ENCODE measurements around the gene EFCAB8. TPM values are rescaled to one million over a fixed set of nuclear protein-coding genes. Genes with fewer than 3 reads are reported as not detected.
"Not testable (repeated sequence)": the region's sequence is repeated elsewhere in the genome, so short reads cannot be mapped to it uniquely, and the experiment has no call there.

Gene EFCAB8
- total RNA-seq, 1 experiment from 2014 or later, result 0.28 TPM

DNA sequence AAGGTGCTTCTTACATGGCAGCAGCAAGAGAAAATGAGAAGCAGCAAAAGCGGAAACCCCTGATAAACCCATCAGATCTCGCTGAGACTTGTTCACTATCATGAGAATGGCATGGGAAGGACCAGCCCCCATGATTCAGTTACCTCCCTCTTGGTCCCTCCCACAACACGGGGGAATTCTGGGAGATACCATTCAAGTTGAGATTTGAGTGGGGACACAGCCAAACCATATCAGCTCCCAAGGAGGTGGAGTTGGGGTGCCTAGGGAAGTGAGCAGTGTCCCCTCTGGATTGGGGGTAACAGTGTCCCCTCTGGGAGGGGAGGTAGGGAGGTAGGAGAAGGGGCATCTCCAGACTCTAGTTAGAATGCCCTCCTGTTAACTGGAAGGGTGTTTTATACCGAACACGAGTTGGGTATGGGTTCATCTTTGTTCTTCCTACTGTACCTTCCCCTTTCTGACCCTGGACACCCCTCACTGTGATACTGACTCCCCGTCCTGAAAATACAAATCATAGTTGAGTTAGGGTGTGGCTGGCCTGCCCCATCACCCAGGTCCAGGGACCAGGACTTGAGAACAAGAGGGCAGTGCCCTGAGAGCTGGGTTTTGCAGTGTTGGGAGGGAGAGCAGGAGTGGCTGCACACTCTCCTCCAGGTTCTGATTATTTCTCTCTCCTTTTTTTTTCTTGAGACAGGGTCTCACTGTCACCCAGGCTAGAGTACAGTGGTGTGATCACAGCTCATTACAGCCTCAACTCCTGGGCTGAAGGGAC lies 62.0 kb downstream of the EFCAB8 start:
- no peaks in the 10 kb centered on the region for H3K4me1 ChIP-seq
- peaks cover 8% of the 10 kb centered on the region; the same call in 1 of the 2 replicates for H3K9me3 ChIP-seq (replicated peaks)
- H3K27ac ChIP-seq, result no peak overlapping the region
- no peaks in the 10 kb centered on the region for H3K36me3 ChIP-seq
- no peak overlapping the region for H3K4me3 ChIP-seq
- no peaks in the 10 kb centered on the region for H3K27me3 ChIP-seq
- no peak for DNase-seq

DNA sequence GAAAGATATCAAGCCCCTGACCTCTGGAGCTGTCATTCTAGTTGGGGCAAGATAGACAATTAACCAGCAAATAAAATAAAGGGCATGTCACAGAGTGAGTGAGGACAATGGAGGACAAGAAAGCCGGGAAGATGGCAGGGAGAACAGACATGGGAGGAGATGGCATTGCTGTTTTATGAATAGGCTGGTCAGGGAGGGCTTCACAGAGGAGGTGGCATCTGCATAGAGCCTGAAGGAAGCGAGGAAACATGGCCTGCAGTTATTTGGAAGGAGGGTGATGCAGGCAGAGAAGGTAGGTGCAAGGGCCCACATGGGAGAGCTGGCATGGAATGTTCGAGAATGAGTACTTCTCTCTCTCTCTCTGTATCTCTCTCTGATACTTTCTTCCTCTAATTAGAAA lies 63.7 kb downstream of the EFCAB8 start:
- Histone ChIP-seq H3K27me3 (no peaks in the 10 kb centered on the region), H3K36me3 (no peaks in the 10 kb centered on the region)

DNA sequence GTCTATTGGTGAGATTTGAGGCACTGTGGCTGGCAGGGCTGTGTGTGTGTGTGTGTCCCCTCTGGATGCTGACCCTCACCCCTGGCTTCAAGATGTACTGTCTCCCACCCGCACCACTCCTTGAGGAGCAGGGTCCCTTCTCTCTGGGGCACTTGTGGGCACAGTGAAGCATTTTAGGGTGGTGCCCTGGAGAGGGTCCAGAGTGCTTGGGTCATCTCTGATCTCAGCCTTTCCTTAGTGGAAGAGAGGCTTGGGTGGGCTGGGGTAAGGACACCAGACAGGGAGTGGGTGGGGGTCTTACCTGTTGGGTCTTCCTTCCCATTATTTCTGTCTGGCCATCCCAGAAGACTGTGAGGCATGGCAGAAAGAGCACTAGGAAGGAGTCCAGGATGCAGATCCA lies 66.1 kb downstream of the EFCAB8 start:
- no peaks in the 10 kb centered on the region for H3K4me1 ChIP-seq
- no peaks in the 10 kb centered on the region for H3K27me3 ChIP-seq
- H3K4me3 ChIP-seq, result no peak overlapping the region
- no peak for DNase-seq
- no peak overlapping the region for H3K27ac ChIP-seq
- no peaks in the 10 kb centered on the region for H3K9me3 ChIP-seq (replicated peaks)
- H3K36me3 ChIP-seq, result no peaks in the 10 kb centered on the region

More for the DNA sequence above, 63.7 kb downstream of the EFCAB8 start:
- DNase-seq, result no peak
- H3K27ac ChIP-seq, result no peak overlapping the region
- no peak overlapping the region for H3K4me3 ChIP-seq
- H3K9me3 ChIP-seq (replicated peaks), result no peaks in the 10 kb centered on the region
- no peaks in the 10 kb centered on the region for H3K4me1 ChIP-seq

DNA sequence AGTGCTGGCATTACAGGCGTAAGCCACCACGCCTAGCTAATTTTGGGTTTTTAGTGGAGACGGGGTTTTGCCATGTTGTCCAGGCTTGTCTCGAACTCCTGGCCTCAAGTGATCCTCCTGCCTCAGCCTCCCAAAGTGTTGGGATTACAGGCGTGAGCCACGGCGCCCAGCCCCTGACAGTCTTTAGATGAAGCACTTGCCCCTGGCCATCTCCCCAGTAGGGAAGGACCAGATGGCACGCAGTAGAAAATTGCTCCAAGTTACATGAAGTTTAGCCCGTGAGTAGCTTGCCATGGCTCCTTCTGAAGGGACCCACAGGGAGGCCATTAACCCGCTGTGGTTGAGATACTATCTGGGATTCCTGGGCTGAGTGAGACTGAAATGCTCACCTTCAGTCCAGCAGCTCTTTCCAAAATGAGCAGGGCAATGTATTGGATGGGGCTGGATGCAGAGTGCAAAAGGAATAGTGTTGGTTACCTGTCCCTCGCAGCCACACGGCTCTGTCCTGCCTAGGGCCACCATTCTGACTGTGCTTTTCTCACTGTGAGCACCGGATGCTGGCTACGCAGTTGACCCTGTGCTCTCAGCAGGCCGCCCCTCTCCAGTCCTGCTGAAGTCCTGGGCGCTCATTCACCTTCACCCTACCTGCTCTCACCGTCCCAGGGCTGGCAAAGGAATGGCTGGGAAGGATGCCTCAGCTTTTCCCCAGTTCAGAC lies 66.9 kb downstream of the EFCAB8 start:
- no peaks in the 10 kb centered on the region for H3K36me3 ChIP-seq
- H3K4me3 ChIP-seq, result no peak overlapping the region
- no peaks in the 10 kb centered on the region for H3K9me3 ChIP-seq (replicated peaks)
- no peak for DNase-seq
- H3K27ac ChIP-seq, result no peak overlapping the region
- no peaks in the 10 kb centered on the region for H3K27me3 ChIP-seq
- no peaks in the 10 kb centered on the region for H3K4me1 ChIP-seq

DNA sequence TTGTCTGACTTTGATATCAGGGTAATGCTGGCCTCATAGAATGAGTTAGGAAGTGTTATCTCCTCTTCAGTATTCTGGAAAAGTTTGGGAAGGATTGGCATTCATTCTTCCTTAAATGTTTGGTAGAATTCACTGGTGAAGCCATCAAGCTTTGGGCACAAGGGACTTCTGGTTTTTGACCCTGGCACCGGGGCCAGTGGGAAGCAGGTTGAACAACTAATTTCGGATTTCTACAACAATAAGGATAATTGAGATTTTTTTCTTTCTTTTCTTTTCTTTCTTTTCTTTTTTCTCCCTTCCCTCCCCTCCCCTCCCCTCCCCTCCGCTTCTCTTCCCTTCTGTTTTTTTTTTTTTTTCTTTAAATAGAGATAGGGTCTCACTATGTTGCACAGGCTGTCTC lies 70.4 kb downstream of the EFCAB8 start:
- Histone ChIP-seq H3K27ac (no peak overlapping the region), H3K36me3 (no peaks in the 10 kb centered on the region), H3K9me3 (replicated peaks) (no peaks in the 10 kb centered on the region), H3K4me3 (no peak overlapping the region), H3K27me3 (no peaks in the 10 kb centered on the region), H3K4me1 (no peaks in the 10 kb centered on the region)
- no peak for DNase-seq

DNA sequence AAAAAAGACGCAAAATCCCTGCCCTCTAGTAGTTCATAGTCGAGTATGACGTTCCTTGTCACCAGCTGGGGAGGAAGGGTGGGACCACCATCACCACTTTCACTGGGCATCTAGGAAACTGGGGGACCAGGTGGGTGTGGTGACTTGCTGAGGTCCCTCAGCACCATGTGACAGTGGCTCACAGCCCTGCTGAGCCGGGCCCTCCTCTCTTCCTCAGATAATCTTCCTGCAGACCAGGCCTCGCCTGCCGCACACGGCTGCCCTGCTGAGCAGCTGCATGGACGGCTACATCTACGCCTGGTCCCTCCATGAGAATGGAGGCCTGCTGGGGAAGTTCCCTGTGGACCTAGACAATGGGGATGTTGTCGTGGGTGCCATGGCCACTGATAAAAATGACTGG lies 71.5 kb downstream of the EFCAB8 start:
- H3K27ac ChIP-seq, result no peak overlapping the region
- no peak for DNase-seq

DNA sequence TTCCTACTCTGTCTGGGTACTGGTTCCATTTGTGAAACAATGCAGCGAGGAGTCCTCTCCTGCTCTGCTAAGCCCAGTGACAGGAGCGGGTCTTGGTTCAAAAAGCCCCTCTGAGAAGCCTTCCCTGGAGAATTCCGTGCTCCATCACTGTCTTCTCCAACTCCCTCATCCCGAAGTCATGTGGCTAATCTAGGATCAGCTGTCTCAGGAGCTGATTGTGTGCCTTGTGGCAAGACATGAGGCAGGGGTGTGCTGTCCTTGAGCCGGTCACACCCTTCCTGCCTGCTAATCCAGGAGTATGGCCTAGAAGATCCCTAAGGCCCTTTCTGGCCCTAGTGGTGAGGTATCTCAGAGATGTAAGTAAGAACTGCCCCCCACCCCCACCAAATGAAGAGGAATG lies 72.0 kb downstream of the EFCAB8 start:
- Histone ChIP-seq H3K4me3 (no peak overlapping the region), H3K9me3 (replicated peaks) (0 out of 2 replicates have a peak, but pooled peaks cover 2% of the 10 kb centered on the region), H3K27me3 (no peaks in the 10 kb centered on the region), H3K27ac (no peak overlapping the region), H3K4me1 (no peaks in the 10 kb centered on the region; the same call in 1 of the 2 replicates), H3K36me3 (no peaks in the 10 kb centered on the region)
- DNase-seq, result no peak

More for the DNA sequence above, 71.5 kb downstream of the EFCAB8 start:
- Histone ChIP-seq H3K4me3 (no peak overlapping the region), H3K9me3 (replicated peaks) (0 out of 2 replicates have a peak, but pooled peaks cover 2% of the 10 kb centered on the region), H3K36me3 (no peaks in the 10 kb centered on the region), H3K27me3 (no peaks in the 10 kb centered on the region), H3K4me1 (no peaks in the 10 kb centered on the region; the same call in 1 of the 2 replicates)

DNA sequence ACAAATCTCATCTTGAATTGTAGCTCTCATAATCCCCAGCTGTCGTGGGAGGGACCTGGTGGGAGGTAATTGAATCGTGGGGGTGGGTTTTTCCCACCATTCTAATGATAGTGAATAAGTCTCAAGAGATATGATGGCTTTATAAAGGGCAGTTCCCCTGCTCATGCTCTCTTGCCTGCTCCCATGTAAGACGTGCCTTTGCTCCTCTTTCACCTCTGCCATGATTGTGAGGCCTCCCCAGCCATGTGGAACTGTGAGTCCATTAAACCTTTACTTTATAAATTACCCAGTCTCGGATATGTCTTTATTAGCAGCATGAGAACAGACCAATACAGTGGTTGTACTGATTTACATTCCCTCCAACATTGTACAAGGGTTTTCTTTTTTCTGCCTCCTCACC lies 75.9 kb downstream of the EFCAB8 start:
- H3K27ac ChIP-seq, result no peak overlapping the region
- no peaks in the 10 kb centered on the region for H3K27me3 ChIP-seq
- H3K36me3 ChIP-seq, result no peaks in the 10 kb centered on the region
- DNase-seq, result peak in 1 of 2 experiments; percentile 26
- H3K4me3 ChIP-seq, result no peak overlapping the region
- H3K9me3 ChIP-seq (replicated peaks), result 0 out of 2 replicates have a peak, but pooled peaks cover 5% of the 10 kb centered on the region
- H3K4me1 ChIP-seq, result no peaks in the 10 kb centered on the region; the same call in 1 of the 2 replicates

DNA sequence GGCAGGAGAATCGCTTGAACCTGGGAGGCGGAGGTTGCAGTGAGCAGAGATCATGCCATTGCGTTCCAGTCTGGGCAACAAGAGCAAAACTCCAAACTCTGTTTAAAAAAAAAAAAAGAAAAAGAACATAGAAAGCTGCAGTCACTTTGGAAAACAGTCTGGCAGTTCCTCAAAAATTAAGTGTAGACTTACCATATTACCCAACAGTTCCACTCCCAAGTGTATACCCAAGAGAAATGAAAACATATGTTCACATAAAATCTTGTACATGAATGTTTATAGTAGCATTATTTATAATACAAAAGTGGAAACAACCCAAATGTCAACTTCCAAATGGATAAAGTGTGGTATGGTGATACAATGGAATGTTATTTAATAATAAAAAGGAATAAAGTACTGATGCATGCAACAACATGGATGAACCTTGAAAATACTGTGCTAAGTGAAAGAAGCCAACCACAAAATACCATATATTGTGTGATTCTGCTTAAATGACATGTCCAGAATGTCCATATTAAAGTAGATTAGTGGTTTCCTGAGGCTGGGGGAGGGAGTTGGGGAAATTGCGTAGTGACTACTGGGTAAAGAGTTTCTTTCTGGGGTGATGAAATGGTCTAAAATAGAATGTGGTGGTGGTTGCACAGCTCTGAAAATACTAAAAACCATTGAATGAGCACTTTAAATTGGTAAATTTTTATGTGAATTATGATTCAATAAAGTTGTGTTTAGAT lies 82.6 kb downstream of the EFCAB8 start:
- H3K36me3 ChIP-seq, result no peaks in the 10 kb centered on the region
- no peaks in the 10 kb centered on the region for H3K27me3 ChIP-seq
- no peak overlapping the region for H3K4me3 ChIP-seq
- H3K9me3 ChIP-seq (replicated peaks), result 0 out of 2 replicates have a peak, but pooled peaks cover 3% of the 10 kb centered on the region
- no peaks in the 10 kb centered on the region for H3K4me1 ChIP-seq
- no peak for DNase-seq
- no peak overlapping the region for H3K27ac ChIP-seq

DNA sequence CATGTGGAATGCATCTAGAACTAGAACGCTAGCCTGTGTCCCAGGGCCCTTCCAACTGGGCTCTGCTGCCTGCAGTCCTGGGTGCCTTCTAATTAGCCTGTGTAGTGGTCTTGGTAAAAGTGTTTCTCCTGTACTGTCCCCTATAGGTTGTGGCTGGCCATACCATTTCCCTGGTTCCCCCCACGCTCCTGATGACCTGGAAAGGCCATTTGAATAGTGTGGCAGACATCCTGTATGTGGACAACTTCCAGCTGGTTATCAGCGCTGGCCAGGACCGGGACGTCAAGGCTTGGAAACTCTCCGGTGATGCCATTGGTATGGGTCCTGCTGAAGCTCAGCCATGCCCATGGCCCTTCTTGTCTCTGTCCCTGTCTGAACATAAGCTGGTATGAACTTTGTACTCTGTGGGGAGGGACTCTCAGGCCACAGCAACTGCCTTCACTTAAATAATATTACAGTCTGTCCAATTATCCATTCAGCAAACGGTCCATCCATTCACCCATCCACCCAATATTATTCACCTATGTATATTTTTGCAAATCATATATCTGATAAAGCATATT lies 84.8 kb downstream of the EFCAB8 start:
- H3K4me1 ChIP-seq, result no peaks in the 10 kb centered on the region
- no peak overlapping the region for H3K4me3 ChIP-seq

DNA sequence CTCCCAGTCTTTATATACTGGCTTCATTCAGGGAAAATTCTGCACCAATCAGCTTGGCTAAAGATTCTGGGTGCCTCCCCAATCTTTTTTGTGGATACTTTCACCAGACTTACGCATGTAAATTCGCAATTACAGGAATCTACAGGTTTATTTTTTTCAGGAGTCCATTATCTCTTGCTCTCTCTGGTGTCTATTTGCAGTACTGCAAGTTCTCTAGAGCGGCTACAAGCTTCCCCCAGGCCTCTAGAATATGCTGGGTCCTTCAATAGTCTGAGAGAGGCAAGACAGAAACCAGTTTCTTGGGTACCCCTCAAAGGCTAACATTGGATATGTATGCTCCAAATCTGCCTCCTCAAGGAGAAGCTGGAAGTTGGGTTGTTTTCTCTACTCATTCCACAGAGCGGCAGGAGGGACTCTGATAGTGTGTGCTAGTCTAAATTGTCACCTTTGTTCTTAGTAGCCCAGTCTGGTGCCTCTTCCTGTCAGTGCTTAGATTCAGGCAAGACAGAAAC lies 87.0 kb downstream of the EFCAB8 start:
- Histone ChIP-seq H3K4me3 (no peak overlapping the region), H3K27me3 (no peaks in the 10 kb centered on the region), H3K4me1 (no peaks in the 10 kb centered on the region), H3K9me3 (replicated peaks) (no peaks in the 10 kb centered on the region), H3K36me3 (no peaks in the 10 kb centered on the region), H3K27ac (no peak overlapping the region)
- DNase-seq, result peak in 1 of 2 experiments; percentile 52

More for the DNA sequence above, 84.8 kb downstream of the EFCAB8 start:
- DNase-seq, result no peak
- Histone ChIP-seq H3K27ac (no peak overlapping the region), H3K9me3 (replicated peaks) (no peaks in the 10 kb centered on the region), H3K27me3 (no peaks in the 10 kb centered on the region), H3K36me3 (no peaks in the 10 kb centered on the region)

DNA sequence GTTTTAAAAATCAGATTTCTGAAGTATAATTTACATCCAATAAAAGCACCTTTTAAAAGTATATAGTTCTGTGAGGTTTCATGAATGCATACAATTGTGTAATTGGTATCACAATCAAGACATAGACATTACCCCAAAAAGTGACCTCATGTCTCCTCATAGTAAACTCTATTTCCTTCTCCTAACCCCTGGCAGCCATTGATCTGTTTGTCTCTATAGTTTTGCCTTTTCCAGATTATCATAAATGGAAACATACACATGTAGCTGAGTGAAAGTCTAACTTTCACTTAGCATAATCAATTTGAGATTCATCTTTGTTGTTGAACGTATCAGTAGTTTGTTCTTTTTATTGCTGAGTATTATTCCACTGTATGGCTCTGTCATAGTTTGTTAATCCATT lies 87.9 kb downstream of the EFCAB8 start:
- no peaks in the 10 kb centered on the region for H3K4me1 ChIP-seq
- H3K27ac ChIP-seq, result no peak overlapping the region
- H3K36me3 ChIP-seq, result no peaks in the 10 kb centered on the region
- no peak overlapping the region for H3K4me3 ChIP-seq
- no peaks in the 10 kb centered on the region for H3K27me3 ChIP-seq
- no peaks in the 10 kb centered on the region for H3K9me3 ChIP-seq (replicated peaks)
- DNase-seq, result no peak

DNA sequence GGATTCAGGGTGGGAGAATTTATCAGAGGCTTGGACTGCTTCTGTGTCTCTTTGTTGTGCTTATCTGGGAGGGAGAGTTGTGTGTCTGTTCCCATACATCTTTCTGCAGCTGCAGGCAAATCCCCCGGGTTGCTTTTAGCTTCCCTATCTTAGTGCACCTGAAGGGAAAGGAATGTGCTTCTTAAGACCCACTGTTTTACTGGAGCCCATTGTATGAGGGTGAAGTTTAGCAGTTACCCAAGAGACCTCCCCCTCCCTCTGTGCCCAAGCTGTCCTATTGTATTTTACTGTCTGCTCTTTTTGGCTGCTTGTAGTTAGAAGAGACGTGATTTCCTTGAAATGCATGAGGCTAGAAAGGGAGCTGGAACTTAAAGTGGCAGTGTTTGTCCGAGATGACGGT lies 91.8 kb downstream of the EFCAB8 start:
- not testable (repeated sequence) for H3K27me3 ChIP-seq; H3K4me1 ChIP-seq; H3K27ac ChIP-seq; DNase-seq; H3K9me3 ChIP-seq (replicated peaks); H3K36me3 ChIP-seq; H3K4me3 ChIP-seq

DNA sequence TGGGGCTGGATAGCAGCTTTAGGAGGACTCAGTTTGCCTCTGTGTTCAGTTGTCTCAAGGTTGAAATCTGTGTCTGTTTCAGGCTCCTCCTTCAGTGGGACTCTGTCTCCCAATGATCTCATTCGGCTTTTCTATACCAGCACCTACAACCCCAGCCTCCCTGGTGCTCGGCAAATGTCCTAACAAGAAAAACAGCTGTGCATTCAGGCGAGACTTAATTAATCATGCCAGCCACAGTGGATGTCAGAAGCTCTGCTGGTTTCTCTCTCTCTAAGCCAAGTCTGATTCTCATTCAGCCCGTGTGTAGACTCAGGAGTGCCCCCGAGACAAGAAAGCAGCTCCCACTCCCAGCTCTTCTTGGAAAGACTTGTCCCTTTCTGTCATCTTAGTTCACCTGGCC lies 98.7 kb downstream of the EFCAB8 start:
- Histone ChIP-seq H3K36me3 (no peaks in the 10 kb centered on the region), H3K9me3 (replicated peaks) (peaks cover 14% of the 10 kb centered on the region; the same call in 1 of the 2 replicates), H3K27ac (no peak overlapping the region; the same call in 1 of the 2 replicates), H3K27me3 (no peaks in the 10 kb centered on the region), H3K4me1 (peaks cover 10% of the 10 kb centered on the region; the same call in 1 of the 2 replicates), H3K4me3 (no peak overlapping the region)
- peak; percentile 80 to 85 for DNase-seq

All from SJCRH30 (cell line).